H1 (cell line): ENCODE results near the gene PPP2R3C. TPM values are rescaled to one million over a fixed set of nuclear protein-coding genes. Genes with fewer than 3 reads are reported as not detected.

ENCODE experiments used
- CTCF ChIA-PET: fragments of 300-600 bp; sonication (Branson Sonifier 250); formaldehyde crosslinking; loops from one replicate; lab custom pipeline; 2021; ENCODE audit not compliant: partially characterized antibody; lab: Charles Lee
- POLR2A ChIA-PET: fragments of 300-600 bp; sonication (Branson Sonifier 250); formaldehyde crosslinking; loops from one replicate; lab custom pipeline; 2021; ENCODE audit warnings: inconsistent platforms; ENCODE audit not compliant: partially characterized antibody; lab: Charles Lee
- DNase-seq, 2 experiments: peaks; one replicate each; pipeline versions ENCODE4 v3.0.0 to v3.0.0-alpha.2; 2010 to 2022; ENCODE audit warnings: low spot score in 2 of 2, low read depth in 1 of 2, mixed read lengths in 1 of 2
- FAIRE-seq: peaks from 2 replicates; lab custom pipeline; 2011; peaks lifted over from hg19 to GRCh38; lab: Jason Lieb, UNC
- H2AFZ ChIP-seq: 2 replicates; pipeline ENCODE4 v1.8.1; 2012; ENCODE audit warnings: low read length, inconsistent platforms
- H2AK5ac ChIP-seq: 2 replicates; pipeline ENCODE4 v1.6.1; 2013; ENCODE audit warnings: low read depth, low read length
- H2BK120ac ChIP-seq: replicated peaks from 2 replicates; pipeline ENCODE3; 2013; ENCODE audit warnings: low read depth, low read length, inconsistent platforms
- H2BK12ac ChIP-seq: 2 replicates; pipeline ENCODE4 v1.6.1; 2013; ENCODE audit warnings: low read depth, low read length
- H2BK15ac ChIP-seq: 2 replicates; pipeline ENCODE4 v1.6.1; 2013; ENCODE audit warnings: low read length
- H2BK20ac ChIP-seq: 2 replicates; pipeline ENCODE4 v1.6.1; 2013; ENCODE audit warnings: low read length
- H2BK5ac ChIP-seq: 2 replicates; pipeline ENCODE4 v1.6.1; 2013; ENCODE audit warnings: low read depth, low read length
- H3K14ac ChIP-seq: 2 replicates; pipeline ENCODE4 v1.6.1; 2013; ENCODE audit warnings: inconsistent platforms; ENCODE audit not compliant: insufficient read length
- H3K18ac ChIP-seq: 2 replicates; pipeline ENCODE4 v1.6.1; 2013; ENCODE audit warnings: low read length; ENCODE audit errors: extremely low read depth
- H3K23ac ChIP-seq: 2 replicates; pipeline ENCODE4 v1.6.1; 2013; ENCODE audit warnings: inconsistent platforms; ENCODE audit not compliant: insufficient read length
- H3K23me2 ChIP-seq: 2 replicates; pipeline ENCODE4 v1.6.1; 2013; ENCODE audit warnings: low read depth, low read length
- H3K27ac ChIP-seq: 2 replicates; pipeline ENCODE4 v1.6.1; 2011; ENCODE audit warnings: low read depth, low read length, inconsistent platforms
- H3K27me3 ChIP-seq, 4 experiments: replicated peaks in 1 of 4; 1 replicate in 1 of 4; 2 replicates in 3 of 4; pipeline versions ENCODE4 v1.6.1 to v1.8.1; 2011 to 2013; ENCODE audit warnings: low read length in 3 of 4, mild to moderate bottlenecking in 3 of 4, inconsistent platforms in 2 of 4, mixed read lengths in 2 of 4, moderate library complexity in 1 of 4; ENCODE audit not compliant: control insufficient read depth in 3 of 4, insufficient read depth in 3 of 4; ENCODE audit errors: extremely low read depth in 1 of 4
- H3K36me3 ChIP-seq, 4 experiments: 2 replicates each; pipeline versions ENCODE4 v1.6.1 to v1.8.1; 2011 to 2013; ENCODE audit warnings: mild to moderate bottlenecking in 4 of 4, low read length in 3 of 4, moderate library complexity in 2 of 4, control low read depth in 1 of 4, inconsistent platforms in 1 of 4; ENCODE audit not compliant: insufficient read depth in 4 of 4, control insufficient read depth in 2 of 4
- H3K4ac ChIP-seq: replicated peaks from 2 replicates; pipeline ENCODE3; 2013; ENCODE audit warnings: low read length, low read depth, mixed read lengths, inconsistent platforms; ENCODE audit not compliant: insufficient read length
- H3K4me1 ChIP-seq, 4 experiments: replicated peaks in 1 of 4; 1 replicate in 1 of 4; 2 replicates in 3 of 4; pipeline versions ENCODE4 v1.6.1 to v1.8.1; 2011 to 2013; ENCODE audit warnings: low read length in 3 of 4, inconsistent platforms in 2 of 4, mixed read lengths in 1 of 4; ENCODE audit not compliant: insufficient read depth in 4 of 4, control insufficient read depth in 3 of 4
- H3K4me2 ChIP-seq, 2 experiments: 2 replicates each; pipeline versions ENCODE4 v1.6.1 to v1.8.1; 2011 to 2013; ENCODE audit warnings: low read depth in 2 of 2, low read length in 2 of 2, control low read depth in 1 of 2, inconsistent platforms in 1 of 2, mild to moderate bottlenecking in 1 of 2; ENCODE audit not compliant: insufficient read depth in 1 of 2
- H3K4me3 ChIP-seq, 4 experiments: fragments of 200-600, 300-600 bp in 1 of 4; sonication (generic), shearing (Covaris generic), sonication (Bioruptor Twin) in 1 of 4; 2 replicates each; pipeline versions ENCODE4 v1.5.1 to v1.8.1; 2011 to 2016; ENCODE audit warnings: low read length in 4 of 4, low read depth in 3 of 4, control low read depth in 2 of 4, inconsistent platforms in 2 of 4, mild to moderate bottlenecking in 2 of 4, mixed read lengths in 1 of 4, moderate library complexity in 1 of 4; ENCODE audit not compliant: insufficient read depth in 2 of 4; ENCODE audit errors: extremely low read depth in 1 of 4
- H3K56ac ChIP-seq: replicated peaks from 2 replicates; pipeline ENCODE3; 2013; ENCODE audit warnings: low read depth, mild to moderate bottlenecking, mixed read lengths, low read length, inconsistent platforms; ENCODE audit not compliant: insufficient read length
- H3K79me1 ChIP-seq: 2 replicates; pipeline ENCODE4 v1.6.1; 2013; ENCODE audit warnings: low read depth, low read length, control low read depth
- H3K79me2 ChIP-seq, 2 experiments: 2 replicates each; pipeline versions ENCODE4 v1.6.1 to v1.8.1; 2012 to 2013; ENCODE audit warnings: low read length in 2 of 2, mild to moderate bottlenecking in 2 of 2, inconsistent platforms in 1 of 2; ENCODE audit not compliant: insufficient read depth in 2 of 2, control insufficient read depth in 1 of 2
- H3K9ac ChIP-seq, 4 experiments: replicated peaks in 1 of 4; 1 replicate in 1 of 4; 2 replicates in 3 of 4; pipeline versions ENCODE4 v1.6.1 to v1.8.1; 2011 to 2013; ENCODE audit warnings: low read depth in 3 of 4, low read length in 3 of 4, control low read depth in 2 of 4, mild to moderate bottlenecking in 2 of 4, moderate library complexity in 2 of 4, inconsistent platforms in 1 of 4; ENCODE audit errors: extremely low read depth in 1 of 4
- H3K9me3 ChIP-seq, 2 experiments: 2 replicates each; pipeline versions ENCODE4 v1.6.1 to v1.8.1; 2012 to 2013; ENCODE audit warnings: mild to moderate bottlenecking in 2 of 2, moderate library complexity in 2 of 2, control low read depth in 1 of 2, inconsistent platforms in 1 of 2, low read depth in 1 of 2, low read length in 1 of 2, mixed read lengths in 1 of 2; ENCODE audit not compliant: insufficient read depth in 2 of 2
- H4K20me1 ChIP-seq, 2 experiments: replicated peaks in 1 of 2; 2 replicates each; pipeline versions ENCODE3 to v1.8.1; 2011 to 2013; ENCODE audit warnings: inconsistent platforms in 2 of 2, low read length in 2 of 2, mild to moderate bottlenecking in 1 of 2; ENCODE audit not compliant: insufficient read depth in 2 of 2, control insufficient read depth in 1 of 2
- H4K5ac ChIP-seq: 2 replicates; pipeline ENCODE4 v1.6.1; 2013; ENCODE audit warnings: low read length, low read depth, mixed read lengths, inconsistent platforms; ENCODE audit not compliant: insufficient read length
- H4K8ac ChIP-seq: 2 replicates; pipeline ENCODE4 v1.8.0; 2013; ENCODE audit warnings: mild to moderate bottlenecking, moderate library complexity, low read length, inconsistent platforms; ENCODE audit not compliant: insufficient read depth; ENCODE audit errors: extremely low read depth
- H4K91ac ChIP-seq: replicated peaks from 2 replicates; pipeline ENCODE3; 2013; ENCODE audit warnings: low read length, mixed read lengths, inconsistent platforms; ENCODE audit not compliant: insufficient read length
- CBX8 ChIP-seq: fragments of 300-800, 300-1000 bp; sonication (generic); IDR thresholded peaks from 2 replicates; pipeline ENCODE4 v1.7.1; 2016; ENCODE audit warnings: low read depth, low read length, borderline replicate concordance
- CTCF ChIP-seq, 3 experiments: IDR thresholded peaks; 1 replicate in 2 of 3; 2 replicates in 1 of 3; pipeline versions ENCODE4 v1.5.1 to v1.6.1; 2011; ENCODE audit warnings: low read length in 3 of 3, mild to moderate bottlenecking in 3 of 3, inconsistent platforms in 2 of 3, low read depth in 1 of 3, moderate library complexity in 1 of 3; ENCODE audit not compliant: insufficient read depth in 1 of 3; ENCODE audit errors: control extremely low read depth in 1 of 3
- NRF1 ChIP-seq: IDR thresholded peaks from 2 replicates; pipeline ENCODE4 v1.6.1; 2011; ENCODE audit warnings: mild to moderate bottlenecking, low read depth, low read length, improper control_type of control experiment
- RBBP5 ChIP-seq: IDR thresholded peaks from 2 replicates; pipeline ENCODE4 v1.7.1; 2012; ENCODE audit warnings: low read depth, mild to moderate bottlenecking, inconsistent platforms, low read length, moderate library complexity, borderline replicate concordance
- RXRA ChIP-seq: IDR thresholded peaks from 2 replicates; pipeline ENCODE4 v1.6.1; 2011; ENCODE audit warnings: low read depth, mild to moderate bottlenecking, low read length, moderate library complexity; ENCODE audit not compliant: insufficient read depth
- TAF1 ChIP-seq: IDR thresholded peaks from 2 replicates; pipeline ENCODE4 v1.6.1; 2011; ENCODE audit warnings: mild to moderate bottlenecking, low read depth, low read length
- WGBS, 2 experiments: shearing (Covaris generic) in 1 of 2; methylation state at CpG; one replicate each; pipeline versions ENCODE4 v1.1.6 to v1.1.7; 2013 to 2015; ENCODE audit warnings: low lambda C conversion rate in 2 of 2, mixed read lengths in 2 of 2, inconsistent platforms in 1 of 2, low coverage in 1 of 2, missing lambda C conversion rate in 1 of 2; ENCODE audit not compliant: insufficient replicate concordance in 2 of 2, insufficient coverage in 1 of 2, insufficient read length in 1 of 2; ENCODE audit errors: extremely low coverage in 1 of 2, missing lambda C conversion rate in 1 of 2; 5-methylcytosine and 5-hydroxymethylcytosine counted together
- polyA plus RNA-seq, 7 experiments: library from polyadenylated mRNA; depleted of rRNA in 3 of 7; stranded (reverse) in 5 of 7; unstranded in 2 of 7; fragments of >200 nt in 5 of 7; fragments of 200-250 nt in 2 of 7; gene quantifications; 1 replicate in 5 of 7; 2 replicates in 1 of 7; 4 replicates in 1 of 7; pipeline versions ENCODE4 v1.2.1 to v1.2.3, GENCODE V29; 2011 to 2013; ENCODE audit warnings: missing spikeins in 2 of 7, mixed read lengths in 2 of 7
- total RNA-seq: library from RNA; stranded (reverse); fragmentation: NEBNext Ultra II Directional; extraction: Animal tissue kit (Norgen Biotek cat#: 25700); gene quantifications from 2 replicates; pipeline ENCODE4 v1.2.1, GENCODE V29; 2021
- TF ChIP-seq, protein P1 (sequence below): IDR thresholded peaks from 2 replicates; pipeline ENCODE4 v1.6.1; 2012; ENCODE audit warnings: inconsistent platforms

PPP2R3C gene
- total and polyA plus RNA-seq, 2 of the 8 experiments (the other 6 are each of a cell fraction or from before 2014, with no cell fraction given), result 7.1 to 26.7 TPM

DNA sequence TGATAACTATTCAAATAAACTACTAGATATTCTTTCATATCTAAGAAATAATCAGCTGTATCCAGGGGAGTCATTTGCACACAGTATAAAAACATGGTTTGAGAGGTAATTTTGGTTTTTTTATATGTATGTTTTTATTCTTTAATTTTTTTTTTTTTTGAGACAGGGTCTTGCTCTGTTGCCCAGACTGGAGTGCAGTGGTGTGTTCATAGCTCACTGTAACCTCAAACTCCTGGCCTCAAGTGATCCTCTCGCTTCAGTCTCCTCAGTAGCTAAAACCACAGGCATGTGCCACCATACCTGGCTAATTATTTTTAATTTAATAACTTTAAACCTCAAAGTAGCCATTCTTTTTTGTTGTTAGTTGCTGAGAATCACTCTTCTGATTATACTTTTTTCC, 2.3 kb upstream of the PPP2R3C start:
- Histone ChIP-seq H3K79me1 (no peaks in the 10 kb centered on the region; the same call in 1 of the 2 replicates), H3K27me3 (no peaks in the 10 kb centered on the region), H2AK5ac (no peak overlapping the region), H2BK12ac (no peak overlapping the region), H4K5ac (no peak overlapping the region), H3K27ac (no peak overlapping the region), H2BK120ac (no peak overlapping the region), H3K18ac (no peak overlapping the region), H3K79me2 (peaks cover 0 to 16% of the 10 kb centered on the region in 2 experiments; a peak in 1 of 4 replicates), H3K14ac (no peak overlapping the region), H4K20me1 (no peaks in the 10 kb centered on the region), H3K4me2 (no peak overlapping the region; a peak in 1 of 4 replicates), H2BK15ac (no peak overlapping the region), H3K4ac (no peak overlapping the region), H3K9me3 (no peaks in the 10 kb centered on the region), H2AFZ (no peak overlapping the region), H3K23ac (no peak overlapping the region), H3K4me1 (peaks cover 0 to 4% (median 2%) of the 10 kb centered on the region in 4 experiments; a peak in 3 of 7 replicates), H4K8ac (no peak overlapping the region), H3K9ac (no peak overlapping the region), H4K91ac (no peak overlapping the region), H3K4me3 (peak overlapping the region in 1 of 4 experiments; percentile 90; a peak in 1 of 8 replicates), H2BK20ac (no peak overlapping the region), H3K56ac (no peak overlapping the region), H3K36me3 (peaks cover 0 to 8% (median 2%) of the 10 kb centered on the region in 4 experiments; a peak in 1 of 8 replicates), H3K23me2 (peaks cover 3% of the 10 kb centered on the region; the same call in 1 of the 2 replicates), H2BK5ac (no peak overlapping the region)
- CTCF ChIA-PET, result interaction anchor here (1.2 to 2.1 kb wide), 2 partner anchors 10 to 16 kb away, joined by 3 to 6 read pairs; no protein-coding TSS in a partner anchor
- no peak for DNase-seq
- POLR2A ChIA-PET, result interaction anchor here (0.8 to 3.0 kb wide), 4 partner anchors 11 to 285 kb away, joined by 3 to 19 read pairs (median 3); partner anchors contain the start of gene NFKBIA
- WGBS, 2 experiments, result 83% methylated on average over 1 of the region's 1 CpG; no CpG with 5 or more reads in 1 of the 2 experiments
- FAIRE-seq, result no peak
- TF ChIP-seq RBBP5 (no peak), CTCF (IDR thresholded peaks at IDR 0.05; ENCODE audit: control extremely low read depth in 1 of 3, insufficient read depth in 1 of 3, low read depth in 1 of 3, low read length in 3 of 3) (no peak), NRF1 (no peak), RXRA (no peak), TAF1 (no peak), CBX8 (no peak)
- TF ChIP-seq, protein P1, sequence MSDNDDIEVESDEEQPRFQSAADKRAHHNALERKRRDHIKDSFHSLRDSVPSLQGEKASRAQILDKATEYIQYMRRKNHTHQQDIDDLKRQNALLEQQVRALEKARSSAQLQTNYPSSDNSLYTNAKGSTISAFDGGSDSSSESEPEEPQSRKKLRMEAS, result no peak
